ENCODE measurements around the gene NLGN1.

DNA sequence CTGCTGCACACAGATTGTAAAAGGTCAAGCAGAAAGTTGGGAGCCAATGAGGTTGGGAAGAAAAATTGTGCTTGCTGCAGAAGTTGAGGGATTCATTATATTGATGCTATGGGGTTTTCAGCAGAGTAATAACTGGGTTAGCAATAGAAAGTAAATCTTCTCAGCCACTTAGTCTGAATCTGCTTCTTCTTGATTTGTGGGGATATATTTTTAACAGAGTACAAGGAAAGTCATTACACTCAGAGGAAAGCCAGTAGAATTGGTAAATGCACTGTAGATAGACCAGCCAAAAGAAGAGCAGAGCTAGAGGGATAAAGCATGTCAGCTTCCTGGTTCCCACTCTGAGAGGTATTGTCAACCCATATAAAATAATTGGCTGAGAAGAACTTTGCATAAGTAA lies 663.6 kb downstream of the NLGN1 start:
- TF ChIP-seq, protein P1, sequence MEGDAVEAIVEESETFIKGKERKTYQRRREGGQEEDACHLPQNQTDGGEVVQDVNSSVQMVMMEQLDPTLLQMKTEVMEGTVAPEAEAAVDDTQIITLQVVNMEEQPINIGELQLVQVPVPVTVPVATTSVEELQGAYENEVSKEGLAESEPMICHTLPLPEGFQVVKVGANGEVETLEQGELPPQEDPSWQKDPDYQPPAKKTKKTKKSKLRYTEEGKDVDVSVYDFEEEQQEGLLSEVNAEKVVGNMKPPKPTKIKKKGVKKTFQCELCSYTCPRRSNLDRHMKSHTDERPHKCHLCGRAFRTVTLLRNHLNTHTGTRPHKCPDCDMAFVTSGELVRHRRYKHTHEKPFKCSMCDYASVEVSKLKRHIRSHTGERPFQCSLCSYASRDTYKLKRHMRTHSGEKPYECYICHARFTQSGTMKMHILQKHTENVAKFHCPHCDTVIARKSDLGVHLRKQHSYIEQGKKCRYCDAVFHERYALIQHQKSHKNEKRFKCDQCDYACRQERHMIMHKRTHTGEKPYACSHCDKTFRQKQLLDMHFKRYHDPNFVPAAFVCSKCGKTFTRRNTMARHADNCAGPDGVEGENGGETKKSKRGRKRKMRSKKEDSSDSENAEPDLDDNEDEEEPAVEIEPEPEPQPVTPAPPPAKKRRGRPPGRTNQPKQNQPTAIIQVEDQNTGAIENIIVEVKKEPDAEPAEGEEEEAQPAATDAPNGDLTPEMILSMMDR (IDR thresholded peaks at IDR 0.05): no peak
- TF ChIP-seq POLR2A (IDR thresholded peaks at IDR 0.05): no peak
